Measurements from ENCODE around the gene GALNT6.

DNA sequence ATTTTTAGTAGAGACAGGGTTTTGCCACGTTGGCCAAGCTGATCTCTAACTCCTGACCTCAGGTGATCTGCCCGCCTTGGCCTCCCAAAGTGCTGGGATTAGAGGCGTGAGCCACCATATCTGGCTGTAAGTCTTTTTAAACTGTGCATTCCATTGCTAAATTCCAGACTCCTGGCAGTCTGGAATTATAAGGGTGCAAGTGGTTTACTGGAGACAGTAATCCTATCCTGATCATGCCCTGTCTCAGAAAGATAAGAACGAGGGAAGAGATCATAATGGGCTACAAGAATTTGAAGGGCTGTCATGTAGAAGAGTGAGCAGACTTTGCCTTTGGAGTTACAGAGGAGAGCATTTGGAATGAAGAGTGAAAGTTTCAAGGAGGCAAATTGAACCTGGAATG, 26.6 kb upstream of the GALNT6 start:
- TF ChIP-seq CTCF (conservative IDR thresholded peaks at IDR 0.05 in 1 of 2, IDR thresholded peaks at IDR 0.05 in 1 of 2; ENCODE audit: low read depth in 1 of 2, low read length in 2 of 2) (no peak), EZH2 (IDR thresholded peaks at IDR 0.05; ENCODE audit: low read length, missing control alignments) (no peak)
